WTC11 (cell line): ENCODE data around the gene THSD4. TPM values are rescaled to one million over a fixed set of nuclear protein-coding genes. Genes with fewer than 3 reads are reported as not detected.

Source experiments
- ATAC-seq: fragments of 200-7000 bp; cut with Tn5 transposase; 2 replicates; pipeline ENCODE4 v1.10.0; 2021; ENCODE audit warnings: mild to moderate bottlenecking, moderate library complexity
- CTCF ChIA-PET: fragments of 300-600 bp; sonication (Branson Sonifier 250); formaldehyde crosslinking; loops from one replicate; lab custom pipeline; 2021; ENCODE audit warnings: antibody characterized with exemption; lab: Charles Lee
- POLR2A ChIA-PET: fragments of 350-600 bp; sonication (Branson Sonifier 250); formaldehyde crosslinking; loops from one replicate; lab custom pipeline; 2021; ENCODE audit warnings: antibody characterized with exemption; lab: Charles Lee
- DNase-seq: peaks from one replicate; pipeline ENCODE4 v3.0.0; 2021; ENCODE audit warnings: low spot score
- H3K27ac Mint-ChIP-seq: 2 replicates; pipeline ENCODE4 v1.8.0; 2021; ENCODE audit warnings: mixed read lengths
- H3K27me3 Mint-ChIP-seq: 2 replicates; pipeline ENCODE4 v1.8.0; 2021; ENCODE audit warnings: low read depth, mild to moderate bottlenecking, moderate library complexity, mixed read lengths
- H3K36me3 Mint-ChIP-seq: 2 replicates; pipeline ENCODE4 v1.8.0; 2021; ENCODE audit warnings: mixed read lengths
- H3K4me1 Mint-ChIP-seq: 2 replicates; pipeline ENCODE4 v1.8.0; 2022; ENCODE audit warnings: mixed read lengths
- H3K4me3 Mint-ChIP-seq: 2 replicates; pipeline ENCODE4 v1.8.0; 2021; ENCODE audit warnings: mild to moderate bottlenecking, moderate library complexity, mixed read lengths
- H3K9me3 Mint-ChIP-seq: 2 replicates; pipeline ENCODE4 v1.8.0; 2021; ENCODE audit warnings: mixed read lengths
- ARID4B ChIP-seq: sonication (generic); formaldehyde crosslinking; IDR thresholded peaks from 2 replicates; pipeline ENCODE4 v1.8.0; 2023; ENCODE audit warnings: missing genetic modification reagents, mild to moderate bottlenecking, borderline replicate concordance
- ATF6 ChIP-seq: sonication (generic); formaldehyde crosslinking; IDR thresholded peaks from 2 replicates; pipeline ENCODE4 v1.8.1; 2023; ENCODE audit warnings: mild to moderate bottlenecking, missing genetic modification reagents
- CREM ChIP-seq: sonication (generic); formaldehyde crosslinking; IDR thresholded peaks from 2 replicates; pipeline ENCODE4 v1.8.1; 2022; ENCODE audit warnings: mild to moderate bottlenecking, missing genetic modification reagents, moderate library complexity
- ELF4 ChIP-seq: sonication (generic); formaldehyde crosslinking; IDR thresholded peaks from 2 replicates; pipeline ENCODE4 v1.8.1; 2022; ENCODE audit warnings: low read depth, mild to moderate bottlenecking, moderate library complexity, missing genetic modification reagents
- GTF2I ChIP-seq: fragments of 250-450 bp; sonication (Bioruptor Pico); conservative IDR thresholded peaks from 2 replicates; pipeline ENCODE4 v1.4.0; 2021; ENCODE audit warnings: mild to moderate bottlenecking
- HMGA2 ChIP-seq: fragments of 250-450 bp; sonication (Bioruptor Pico); IDR thresholded peaks from 2 replicates; pipeline ENCODE4 v1.4.0; 2021; ENCODE audit warnings: mild to moderate bottlenecking, moderate library complexity
- JAZF1 ChIP-seq: fragments of 250-450 bp; sonication (Bioruptor Pico); IDR thresholded peaks from 2 replicates; pipeline ENCODE4 v1.9.0; 2021; ENCODE audit warnings: moderate library complexity, mild to moderate bottlenecking, inconsistent platforms
- KAT7 ChIP-seq: sonication (generic); formaldehyde crosslinking; IDR thresholded peaks from 2 replicates; pipeline ENCODE4 v1.8.1; 2023; ENCODE audit warnings: missing genetic modification reagents, mild to moderate bottlenecking, borderline replicate concordance
- NFYB ChIP-seq: sonication (generic); formaldehyde crosslinking; conservative IDR thresholded peaks from 2 replicates; pipeline ENCODE4 v1.8.0; 2022; ENCODE audit warnings: low read depth, missing genetic modification reagents
- NR2C2 ChIP-seq: sonication (generic); formaldehyde crosslinking; IDR thresholded peaks from 2 replicates; pipeline ENCODE4 v1.8.0; 2022; ENCODE audit warnings: mild to moderate bottlenecking, missing genetic modification reagents
- SOX15 ChIP-seq: fragments of 250-450 bp; sonication (Bioruptor Pico); IDR thresholded peaks from 2 replicates; pipeline ENCODE4 v1.9.0; 2021; ENCODE audit warnings: mild to moderate bottlenecking
- STAT6 ChIP-seq: sonication (generic); formaldehyde crosslinking; conservative IDR thresholded peaks from 2 replicates; pipeline ENCODE4 v1.8.1; 2023; ENCODE audit warnings: mild to moderate bottlenecking, low read depth, missing genetic modification reagents, moderate library complexity
- TEAD1 ChIP-seq: sonication (generic); formaldehyde crosslinking; IDR thresholded peaks from 2 replicates; pipeline ENCODE4 v1.8.0; 2022; ENCODE audit warnings: mild to moderate bottlenecking, missing genetic modification reagents
- ZMAT4 ChIP-seq: fragments of 250-450 bp; sonication (Bioruptor Pico); IDR thresholded peaks from 2 replicates; pipeline ENCODE4 v1.9.0; 2021; ENCODE audit warnings: mild to moderate bottlenecking
- ZNF263 ChIP-seq: sonication (generic); formaldehyde crosslinking; IDR thresholded peaks from 2 replicates; pipeline ENCODE4 v1.8.1; 2022; ENCODE audit warnings: low read depth, mild to moderate bottlenecking, moderate library complexity, missing genetic modification reagents
- ZNF281 ChIP-seq: sonication (generic); formaldehyde crosslinking; IDR thresholded peaks from 2 replicates; pipeline ENCODE4 v1.8.0; 2023; ENCODE audit warnings: mild to moderate bottlenecking, missing genetic modification reagents
- ZNF416 ChIP-seq: fragments of 250-450 bp; sonication (Bioruptor Pico); IDR thresholded peaks from 2 replicates; pipeline ENCODE4 v1.9.0; 2021; ENCODE audit warnings: mild to moderate bottlenecking, inconsistent platforms
- ZNF423 ChIP-seq: fragments of 250-450 bp; sonication (Bioruptor Pico); IDR thresholded peaks from 2 replicates; pipeline ENCODE4 v2.1.2; 2022; ENCODE audit warnings: mild to moderate bottlenecking, moderate library complexity
- ZNF671 ChIP-seq: fragments of 250-450 bp; sonication (Bioruptor Pico); IDR thresholded peaks from 2 replicates; pipeline ENCODE4 v1.8.0; 2021; ENCODE audit warnings: mild to moderate bottlenecking
- total RNA-seq: library from RNA; stranded (reverse); gene quantifications from 3 replicates; pipeline ENCODE4 v1.2.3, GENCODE V29; 2021
- TF ChIP-seq, protein P1 (sequence below): fragments of 250-450 bp; sonication (Bioruptor Pico); IDR thresholded peaks from 2 replicates; pipeline ENCODE4 v2.1.2; 2022; ENCODE audit warnings: mild to moderate bottlenecking, moderate library complexity
- TF ChIP-seq, protein P2 (sequence below): sonication (generic); formaldehyde crosslinking; IDR thresholded peaks from 2 replicates; pipeline ENCODE4 v1.8.1; 2023; ENCODE audit warnings: mild to moderate bottlenecking, missing genetic modification reagents, moderate library complexity

Gene THSD4
- total RNA-seq, 1 experiment from 2014 or later: 7.8 TPM

- TF ChIP-seq ZNF671 (CRISPR knock-in tag) (no peak), TEAD1 (no peak)
These were observed 18.6 kb downstream of the THSD4 start (continued) for GRCh38 chr15:71133747-71134472.

DNA sequence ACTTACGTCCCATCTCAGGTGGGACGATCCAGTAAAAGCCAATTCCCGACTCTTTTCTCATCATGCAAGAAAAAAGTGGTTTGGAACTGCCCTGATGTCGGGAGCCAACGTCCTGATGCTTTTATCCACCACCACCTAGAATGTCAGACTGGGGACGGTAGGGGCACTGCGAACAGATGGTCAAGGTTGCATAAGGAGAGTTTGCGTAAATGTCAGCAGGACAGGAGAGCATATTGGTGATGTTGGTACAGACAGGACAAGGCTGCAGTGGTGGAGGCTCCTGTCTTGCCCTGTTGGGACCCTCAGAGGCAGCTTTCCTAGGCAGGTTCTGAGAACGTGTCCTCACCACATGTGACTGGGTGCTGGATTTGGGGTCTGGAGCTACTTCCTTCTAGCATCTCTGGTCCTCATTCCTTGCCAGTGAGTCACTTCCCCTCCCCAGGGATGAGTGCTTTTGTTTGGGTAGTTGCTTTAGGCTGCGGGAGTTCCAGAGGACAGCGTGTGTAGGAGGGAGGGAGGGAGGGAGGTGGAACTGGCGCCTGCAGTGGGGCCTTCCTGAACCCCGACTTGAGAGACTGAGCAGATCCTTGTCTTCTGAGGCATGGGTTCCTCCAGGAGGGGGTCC is 21.0 kb downstream of the THSD4 start:
- H3K4me3 Mint-ChIP-seq: no peak overlapping the region
- H3K36me3 Mint-ChIP-seq: no peaks in the 10 kb centered on the region
- peaks cover 8% of the 10 kb centered on the region; the same call in 1 of the 2 replicates for H3K9me3 Mint-ChIP-seq
- H3K27me3 Mint-ChIP-seq: no peaks in the 10 kb centered on the region
- DNase-seq: no peak
- ChIA-PET POLR2A (no interaction called here), CTCF (interaction anchor here (0.6 to 0.7 kb wide), 2 partner anchors 59 to 263 kb away, joined by 3 to 4 read pairs; no protein-coding TSS in a partner anchor)
- peak; percentile 80 for ATAC-seq
- no peak overlapping the region for H3K27ac Mint-ChIP-seq
- H3K4me1 Mint-ChIP-seq: peaks cover 17% of the 10 kb centered on the region
- TF ChIP-seq ELF4 (CRISPR knock-in tag) (no peak), KAT7 (CRISPR knock-in tag) (no peak), ARID4B (CRISPR knock-in tag) (no peak), HMGA2 (CRISPR knock-in tag) (no peak), ATF6 (CRISPR knock-in tag) (no peak), ZNF281 (CRISPR knock-in tag) (no peak), NFYB (no peak), NR2C2 (CRISPR knock-in tag) (no peak), STAT6 (CRISPR knock-in tag) (no peak), ZMAT4 (CRISPR knock-in tag) (no peak), JAZF1 (CRISPR knock-in tag) (no peak), ZNF423 (CRISPR knock-in tag) (no peak), ZNF263 (CRISPR knock-in tag) (no peak), ZNF416 (CRISPR knock-in tag) (no peak), SOX15 (CRISPR knock-in tag) (no peak), GTF2I (CRISPR knock-in tag) (no peak), CREM (no peak)
- TF ChIP-seq, protein P1, sequence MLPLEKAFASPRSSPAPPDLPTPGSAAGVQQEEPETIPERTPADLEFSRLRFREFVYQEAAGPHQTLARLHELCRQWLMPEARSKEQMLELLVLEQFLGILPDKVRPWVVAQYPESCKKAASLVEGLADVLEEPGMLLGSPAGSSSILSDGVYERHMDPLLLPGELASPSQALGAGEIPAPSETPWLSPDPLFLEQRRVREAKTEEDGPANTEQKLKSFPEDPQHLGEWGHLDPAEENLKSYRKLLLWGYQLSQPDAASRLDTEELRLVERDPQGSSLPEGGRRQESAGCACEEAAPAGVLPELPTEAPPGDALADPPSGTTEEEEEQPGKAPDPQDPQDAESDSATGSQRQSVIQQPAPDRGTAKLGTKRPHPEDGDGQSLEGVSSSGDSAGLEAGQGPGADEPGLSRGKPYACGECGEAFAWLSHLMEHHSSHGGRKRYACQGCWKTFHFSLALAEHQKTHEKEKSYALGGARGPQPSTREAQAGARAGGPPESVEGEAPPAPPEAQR (CRISPR knock-in tag): no peak
- TF ChIP-seq, protein P2, sequence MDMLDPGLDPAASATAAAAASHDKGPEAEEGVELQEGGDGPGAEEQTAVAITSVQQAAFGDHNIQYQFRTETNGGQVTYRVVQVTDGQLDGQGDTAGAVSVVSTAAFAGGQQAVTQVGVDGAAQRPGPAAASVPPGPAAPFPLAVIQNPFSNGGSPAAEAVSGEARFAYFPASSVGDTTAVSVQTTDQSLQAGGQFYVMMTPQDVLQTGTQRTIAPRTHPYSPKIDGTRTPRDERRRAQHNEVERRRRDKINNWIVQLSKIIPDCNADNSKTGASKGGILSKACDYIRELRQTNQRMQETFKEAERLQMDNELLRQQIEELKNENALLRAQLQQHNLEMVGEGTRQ (CRISPR knock-in tag): no peak
